HG03280 (cell line): Measurements from ENCODE around the gene FAHD1.

Experiments used
- ATAC-seq: cut with Tn5 transposase; IDR thresholded peaks from one replicate; pipeline ENCODE4 v1.9.1; 2021; ENCODE audit warnings: mild to moderate bottlenecking, moderate library complexity; ENCODE audit not compliant: unreplicated experiment

Gene FAHD1

GRCh38 chr16:1826691-1827573 is at the start of gene FAHD1, which contains the start of gene HAGH:
FAHD1 (plus strand) TSS chr16:1827206; CDS start chr16:1827239, 33 bp downstream.
HAGH (minus strand) TSS chr16:1826825; CDS start chr16:1826787, 38 bp downstream.
- ATAC-seq, result peak; percentile 81

DNA sequence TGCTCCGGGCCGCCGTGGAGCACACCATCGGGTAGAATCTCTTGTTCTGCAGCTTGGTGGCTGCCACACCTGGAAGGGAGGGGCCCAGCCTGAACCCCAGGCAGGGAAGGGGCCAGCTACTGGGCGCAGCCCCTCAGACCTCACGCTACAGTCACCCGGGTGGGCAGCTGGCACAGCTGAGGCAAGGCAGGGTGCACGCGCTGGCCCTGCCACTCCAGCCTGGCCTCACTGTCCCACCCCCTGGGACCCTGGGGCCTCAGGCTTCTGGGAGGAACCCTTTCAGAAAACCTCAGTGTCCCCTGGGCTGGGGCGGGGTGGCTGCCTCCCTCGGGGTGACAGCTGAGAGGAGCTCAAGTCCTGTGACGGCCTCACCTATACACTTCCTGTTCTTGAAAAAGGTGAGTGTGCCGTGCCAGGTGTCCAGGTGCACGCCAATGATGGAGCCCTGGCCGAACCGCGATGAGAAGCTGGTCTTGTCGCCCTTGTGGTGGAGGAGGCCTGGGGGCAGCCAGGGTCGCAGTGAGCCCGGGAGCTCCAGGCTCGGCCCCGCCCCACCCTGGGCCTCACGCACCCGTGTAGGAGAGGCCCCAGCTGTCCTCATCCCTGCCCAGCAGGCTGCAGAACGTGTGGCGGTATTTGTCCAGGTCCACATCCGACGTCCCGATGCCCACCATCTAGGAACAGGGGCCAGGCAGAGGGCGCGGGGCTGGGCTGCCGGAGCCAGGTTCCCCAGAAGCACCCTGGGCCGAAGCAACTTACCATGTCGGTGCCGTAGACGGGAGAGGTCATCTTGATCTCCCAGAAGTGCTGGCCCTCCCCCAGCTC is 49.4 kb upstream of the FAHD1 start:
- ATAC-seq, result no peak

DNA sequence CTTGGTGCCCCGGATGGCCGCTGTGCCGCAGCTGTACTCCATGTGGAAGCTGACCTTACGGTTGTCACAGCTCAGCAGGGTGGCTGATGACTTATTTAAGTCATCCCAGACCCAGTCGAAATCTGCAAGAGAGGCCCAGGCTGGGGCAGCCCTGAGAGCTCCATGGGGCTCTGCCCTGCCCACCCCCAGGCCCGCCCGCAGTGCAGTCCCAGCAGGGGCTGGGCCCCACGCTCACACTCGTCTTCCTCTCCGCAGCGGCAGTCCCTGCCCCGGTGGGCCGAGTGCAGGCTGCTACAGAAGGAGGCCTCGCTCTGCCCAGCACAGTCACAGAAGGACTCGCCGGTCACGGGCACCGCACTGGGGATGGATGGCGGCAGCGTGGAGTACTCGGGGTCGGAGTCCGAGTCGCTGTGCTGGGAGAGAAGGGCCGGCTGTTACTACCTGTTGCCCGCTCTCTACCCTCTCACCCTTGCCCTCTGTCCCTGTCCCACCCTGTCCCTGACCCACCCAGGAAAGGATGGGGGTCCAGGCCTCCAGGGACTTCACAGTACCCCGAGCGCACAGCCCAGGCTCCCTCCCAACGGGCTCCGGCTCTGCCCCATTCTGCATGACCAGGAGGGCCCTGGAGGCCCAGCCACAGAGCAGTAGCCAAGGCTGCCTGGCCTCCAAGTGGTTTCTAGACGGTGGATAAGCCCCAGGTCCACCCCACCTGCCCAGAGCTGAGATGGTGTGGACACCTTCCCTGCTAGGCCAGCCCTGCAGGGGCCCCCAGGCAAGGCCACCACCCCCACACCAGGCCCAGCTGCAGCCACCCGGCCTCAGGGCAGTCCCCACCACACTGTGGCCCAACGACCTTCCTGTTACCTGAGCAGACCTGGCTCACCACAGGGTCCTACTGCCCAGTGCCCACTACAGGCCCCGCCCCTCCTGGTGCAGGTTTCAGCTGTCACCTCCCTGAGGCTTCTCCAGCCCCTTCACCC is 48.5 kb upstream of the FAHD1 start:
- no peak for ATAC-seq

GRCh38 chr16:1779234-1779701 is 47.7 kb upstream of the FAHD1 start:
- no peak for ATAC-seq

DNA sequence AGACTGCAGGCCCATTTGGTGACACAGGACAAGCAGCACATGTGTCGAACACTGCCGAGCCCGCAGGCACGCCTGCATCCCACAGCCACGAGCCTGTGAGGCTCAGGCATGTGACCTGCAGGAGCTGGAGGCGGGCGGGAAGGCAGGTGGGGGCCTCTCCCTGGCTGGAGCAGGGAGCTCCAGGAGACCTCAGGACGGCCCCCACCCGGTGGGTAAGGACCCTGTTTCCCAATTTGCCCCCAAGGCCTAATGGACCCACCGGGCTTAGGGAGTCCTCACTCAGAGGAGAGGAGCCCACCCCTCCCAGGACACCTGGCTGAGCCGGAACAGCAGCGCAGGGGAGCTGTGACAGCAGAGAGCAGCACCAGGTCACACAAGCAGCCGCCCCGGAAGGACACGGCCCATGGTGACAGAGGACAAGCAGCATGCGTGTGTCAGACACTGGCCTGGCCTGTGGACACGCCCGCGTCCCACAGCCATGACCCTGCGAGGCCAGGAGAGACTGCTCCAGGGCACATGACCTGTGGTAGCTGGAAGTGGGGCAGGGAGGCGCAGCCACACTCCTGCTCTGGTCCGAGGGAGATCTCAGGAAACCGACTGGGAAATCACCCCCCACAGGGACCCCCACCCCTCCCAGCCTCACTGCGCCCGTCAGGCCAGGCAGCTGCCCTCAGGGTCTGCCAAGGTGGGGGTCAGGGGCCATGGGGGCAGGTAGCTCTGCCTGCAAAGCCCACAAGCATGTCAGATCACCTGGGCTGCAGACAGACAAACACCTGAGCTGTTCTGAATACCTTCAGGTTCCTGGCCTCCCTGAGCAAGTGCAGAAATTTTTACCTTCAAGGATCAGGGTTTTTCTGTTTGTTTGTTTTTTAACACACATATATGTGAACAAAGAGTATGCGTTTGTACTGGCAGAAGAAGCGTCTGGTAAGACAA is 47.0 kb upstream of the FAHD1 start:
- no peak for ATAC-seq

- no peak for ATAC-seq
Measured at GRCh38 chr16:1780677-1781072, 46.3 kb upstream of the FAHD1 start.

- no peak for ATAC-seq
Measured at GRCh38 chr16:1781254-1781653, 45.8 kb upstream of the FAHD1 start.

- ATAC-seq, result peak; percentile 3
Measured at GRCh38 chr16:1781758-1782407, 45.1 kb upstream of the FAHD1 start.

DNA sequence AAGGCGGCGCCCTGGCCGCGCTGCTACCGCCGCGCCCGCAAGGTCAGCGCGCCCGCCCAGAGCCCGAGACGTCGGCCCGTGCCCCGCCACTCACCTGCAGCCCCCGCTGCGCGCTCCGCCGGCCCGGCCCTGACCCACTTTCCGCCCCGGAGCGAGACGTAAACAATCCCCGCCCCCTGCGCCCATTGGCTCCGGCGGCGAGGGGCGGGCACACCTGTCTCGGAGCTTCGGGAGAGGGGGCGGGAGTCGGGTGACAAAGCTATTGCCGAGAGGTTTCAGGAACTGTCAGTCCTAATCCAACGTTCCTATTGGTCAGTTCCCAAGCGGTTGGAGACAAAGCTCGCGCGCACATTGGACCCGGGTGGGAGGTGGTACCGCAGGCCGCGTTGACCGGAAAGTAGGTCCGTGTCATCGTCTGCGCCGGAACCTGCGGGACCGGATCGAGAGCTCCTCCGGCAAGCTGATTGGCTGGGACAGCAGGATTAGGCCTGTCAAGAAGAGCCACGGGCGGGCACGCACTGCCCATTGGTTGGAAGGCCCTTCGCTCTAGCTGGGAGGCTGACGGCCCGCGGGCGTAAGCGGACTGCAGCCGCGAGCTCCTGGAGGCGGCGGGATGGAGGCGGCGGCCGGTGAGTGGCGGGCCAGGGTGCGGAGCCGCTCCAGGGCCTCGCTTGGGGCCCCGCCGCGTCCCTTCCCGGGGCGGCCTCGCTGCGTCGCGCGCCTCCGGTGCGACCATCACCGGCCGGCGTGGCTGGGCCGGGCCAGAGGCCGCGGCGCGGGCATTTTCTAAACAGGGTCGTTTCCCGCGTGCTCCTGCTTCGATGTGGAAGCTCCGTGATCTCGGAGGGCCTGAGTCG is 44.4 kb upstream of the FAHD1 start, which contains the start of the genes NUBP2 and SPSB3:
Gene NUBP2 (plus strand): TSS at position 553 of the 857 bp plus-strand sequence. CDS start 61 bp downstream, at position 614.
Gene SPSB3 (minus strand): TSS at position 164 of the 857 bp plus-strand sequence. CDS start 1,088 bp downstream, outside the sequence.
- ATAC-seq, result peak; percentile 82

GRCh38 chr16:1784977-1785845 is 41.8 kb upstream of the FAHD1 start:
- no peak for ATAC-seq

DNA sequence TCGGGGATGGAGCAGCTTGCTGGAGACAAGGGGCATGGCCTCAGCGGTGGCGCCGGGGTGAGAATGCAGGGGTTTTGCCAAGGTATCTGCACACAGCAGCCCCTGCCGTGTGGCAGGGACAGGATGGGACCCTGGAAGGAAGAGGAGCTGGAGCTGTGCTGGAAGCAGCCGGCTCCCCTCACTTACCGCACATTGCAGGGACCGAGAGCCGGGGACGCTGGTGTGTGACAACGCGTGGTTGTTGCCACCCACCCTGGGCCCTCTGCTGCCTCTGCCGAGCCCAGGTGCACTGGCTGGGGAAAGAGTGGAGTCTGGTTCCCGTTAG is 41.2 kb upstream of the FAHD1 start:
- ATAC-seq, result no peak

DNA sequence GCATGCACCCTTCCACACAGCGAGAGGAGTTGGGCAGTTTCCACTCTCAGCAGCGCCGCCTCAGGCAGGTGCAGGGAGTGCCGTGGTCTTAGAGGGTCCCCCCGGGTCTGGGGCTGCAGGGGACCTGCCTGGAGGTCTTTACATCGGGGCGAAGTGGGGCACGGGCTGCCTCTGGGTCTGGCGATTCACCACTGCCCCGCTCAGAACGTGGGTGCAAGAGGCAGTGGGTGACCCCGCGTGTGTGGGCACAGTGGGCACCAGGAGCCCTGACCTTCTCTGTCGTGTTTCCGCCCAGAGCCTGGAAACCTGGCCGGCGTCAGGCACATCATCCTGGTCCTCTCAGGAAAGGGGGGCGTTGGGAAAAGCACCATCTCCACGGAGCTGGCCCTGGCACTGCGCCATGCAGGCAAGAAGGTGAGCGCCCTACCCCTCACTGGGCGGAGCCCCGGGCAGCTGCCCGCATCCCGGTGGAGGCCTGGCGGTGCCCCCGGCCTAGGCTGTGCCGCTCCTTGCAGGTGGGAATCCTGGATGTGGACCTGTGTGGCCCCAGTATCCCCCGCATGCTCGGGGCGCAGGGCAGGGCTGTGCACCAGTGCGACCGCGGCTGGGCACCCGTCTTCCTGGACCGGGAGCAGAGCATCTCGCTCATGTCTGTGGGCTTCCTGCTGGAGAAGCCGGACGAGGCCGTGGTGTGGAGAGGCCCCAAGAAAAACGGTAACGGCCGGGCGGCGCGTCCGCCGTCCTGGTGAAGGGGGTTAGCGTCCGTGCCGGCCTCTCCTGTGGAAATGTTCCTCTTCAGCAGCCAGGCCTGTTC is 40.6 kb upstream of the FAHD1 start:
- ATAC-seq, result no peak

- no peak for ATAC-seq
Measured at GRCh38 chr16:1787056-1787321, 40.0 kb upstream of the FAHD1 start.

DNA sequence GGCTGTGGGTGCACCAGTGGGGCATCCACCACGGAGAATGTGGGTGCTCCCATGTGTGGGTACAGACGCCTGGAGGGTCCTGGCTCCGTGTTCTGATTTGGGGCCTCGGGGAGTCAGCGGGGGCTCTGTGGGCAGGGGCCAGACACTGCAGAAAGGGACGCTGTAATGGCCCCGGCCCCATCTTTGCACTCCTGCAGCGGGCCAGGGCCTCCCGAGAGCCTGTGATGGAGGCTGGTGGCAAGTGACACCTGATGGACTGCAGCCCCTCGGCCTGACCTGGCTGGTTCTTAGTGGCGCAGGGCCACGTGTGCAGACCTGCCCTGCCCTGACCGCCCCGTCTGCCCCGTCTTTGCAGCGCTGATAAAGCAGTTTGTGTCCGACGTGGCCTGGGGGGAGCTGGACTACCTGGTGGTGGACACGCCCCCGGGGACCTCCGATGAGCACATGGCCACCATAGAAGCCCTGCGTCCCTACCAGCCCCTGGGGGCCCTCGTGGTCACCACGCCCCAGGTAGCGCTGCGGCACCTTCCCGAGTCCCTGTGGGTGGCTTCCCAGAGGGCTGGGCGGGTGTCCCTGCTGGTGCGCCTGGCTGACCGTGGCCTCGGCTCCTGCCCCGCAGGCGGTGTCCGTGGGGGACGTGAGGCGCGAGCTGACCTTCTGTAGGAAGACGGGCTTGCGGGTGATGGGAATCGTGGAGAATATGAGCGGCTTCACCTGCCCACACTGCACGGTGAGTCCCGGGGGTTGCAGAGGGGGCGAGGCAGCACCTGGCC is 39.5 kb upstream of the FAHD1 start:
- no peak for ATAC-seq

- no peak for ATAC-seq
Measured at GRCh38 chr16:1788095-1788707, 38.8 kb upstream of the FAHD1 start.
